ENCODE measurements around the gene TNFAIP8.

DNA sequence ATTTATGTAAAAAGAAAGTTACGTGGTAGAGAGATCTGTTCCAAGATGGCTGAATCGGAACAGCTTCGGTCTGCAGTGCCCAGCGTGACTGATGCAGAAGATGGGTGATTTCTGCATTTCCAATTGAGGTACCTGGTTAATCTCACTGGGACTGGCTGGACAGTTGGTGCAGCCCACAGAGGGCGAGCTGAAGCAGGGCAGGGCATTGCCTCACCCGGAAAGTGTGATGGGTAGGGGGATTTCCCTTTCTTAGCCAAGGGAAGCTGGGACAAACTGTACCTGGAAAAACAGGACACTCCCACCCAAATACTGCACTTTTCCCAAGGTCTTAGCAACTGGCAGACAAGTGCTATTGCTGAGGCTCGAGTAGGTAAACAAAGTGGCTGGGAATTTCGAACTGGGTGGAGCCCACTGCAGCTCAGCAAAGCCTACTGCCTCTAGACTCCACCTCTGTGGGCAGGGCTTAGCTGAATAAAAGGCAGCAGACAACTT lies 83.4 kb downstream of the TNFAIP8 start:
- TF ChIP-seq, protein P1, sequence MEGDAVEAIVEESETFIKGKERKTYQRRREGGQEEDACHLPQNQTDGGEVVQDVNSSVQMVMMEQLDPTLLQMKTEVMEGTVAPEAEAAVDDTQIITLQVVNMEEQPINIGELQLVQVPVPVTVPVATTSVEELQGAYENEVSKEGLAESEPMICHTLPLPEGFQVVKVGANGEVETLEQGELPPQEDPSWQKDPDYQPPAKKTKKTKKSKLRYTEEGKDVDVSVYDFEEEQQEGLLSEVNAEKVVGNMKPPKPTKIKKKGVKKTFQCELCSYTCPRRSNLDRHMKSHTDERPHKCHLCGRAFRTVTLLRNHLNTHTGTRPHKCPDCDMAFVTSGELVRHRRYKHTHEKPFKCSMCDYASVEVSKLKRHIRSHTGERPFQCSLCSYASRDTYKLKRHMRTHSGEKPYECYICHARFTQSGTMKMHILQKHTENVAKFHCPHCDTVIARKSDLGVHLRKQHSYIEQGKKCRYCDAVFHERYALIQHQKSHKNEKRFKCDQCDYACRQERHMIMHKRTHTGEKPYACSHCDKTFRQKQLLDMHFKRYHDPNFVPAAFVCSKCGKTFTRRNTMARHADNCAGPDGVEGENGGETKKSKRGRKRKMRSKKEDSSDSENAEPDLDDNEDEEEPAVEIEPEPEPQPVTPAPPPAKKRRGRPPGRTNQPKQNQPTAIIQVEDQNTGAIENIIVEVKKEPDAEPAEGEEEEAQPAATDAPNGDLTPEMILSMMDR (IDR thresholded peaks at IDR 0.05; ENCODE audit: poor library complexity) = no peak
- TF ChIP-seq EZH2 (IDR thresholded peaks at IDR 0.05; ENCODE audit: borderline replicate concordance) = no peak
